GM19455 (cell line): ENCODE results near the gene FAM111A.

Source experiments
- ATAC-seq: cut with Tn5 transposase; IDR thresholded peaks from one replicate; pipeline ENCODE4 v1.9.1; 2021; ENCODE audit not compliant: unreplicated experiment

The FAM111A gene

DNA sequence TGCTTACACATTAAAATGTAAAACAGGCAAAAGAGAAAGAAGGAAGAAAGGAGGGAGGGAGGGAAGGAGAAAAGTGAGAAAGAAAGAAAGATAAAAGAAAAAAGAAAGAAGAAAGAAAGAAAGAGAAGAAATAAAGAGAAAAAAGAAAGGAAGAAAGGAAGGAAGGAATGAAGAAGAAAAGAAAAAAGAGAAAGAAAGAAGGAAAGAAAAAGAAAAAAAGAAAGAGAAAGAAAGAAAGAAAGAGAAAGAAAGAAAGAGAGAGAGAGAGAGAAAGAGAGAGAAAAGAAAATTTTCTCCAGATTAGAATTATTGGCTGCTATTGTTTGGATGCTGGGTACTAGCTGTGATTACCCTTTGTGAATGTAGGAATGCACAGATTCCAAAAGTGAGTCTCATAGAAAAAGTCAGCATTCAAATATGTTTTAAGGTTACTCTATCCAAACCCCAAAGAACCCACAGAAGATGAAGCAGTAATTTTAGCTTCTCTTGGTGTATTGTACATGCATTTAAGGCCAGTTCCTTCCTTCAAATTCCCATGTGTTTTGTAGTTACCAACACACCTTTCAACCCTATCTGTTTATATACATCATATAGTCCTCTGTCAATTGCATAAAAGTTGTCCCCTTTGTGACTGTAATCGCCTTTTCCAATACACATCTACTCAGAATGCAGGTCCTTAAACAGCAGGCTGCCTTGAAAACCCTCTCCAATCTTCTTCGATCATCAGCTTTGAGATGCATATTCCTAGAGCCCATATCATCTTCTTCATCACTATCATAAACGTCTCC lies 789 bp upstream of the FAM111A start:
- no peak for ATAC-seq

- no peak for ATAC-seq
Observed at GRCh38 chr11:59144096-59144495, 1.4 kb downstream of the FAM111A start.

GRCh38 chr11:59144579-59145345 lies 2.1 kb downstream of the FAM111A start:
- ATAC-seq, result peak; percentile 70

DNA sequence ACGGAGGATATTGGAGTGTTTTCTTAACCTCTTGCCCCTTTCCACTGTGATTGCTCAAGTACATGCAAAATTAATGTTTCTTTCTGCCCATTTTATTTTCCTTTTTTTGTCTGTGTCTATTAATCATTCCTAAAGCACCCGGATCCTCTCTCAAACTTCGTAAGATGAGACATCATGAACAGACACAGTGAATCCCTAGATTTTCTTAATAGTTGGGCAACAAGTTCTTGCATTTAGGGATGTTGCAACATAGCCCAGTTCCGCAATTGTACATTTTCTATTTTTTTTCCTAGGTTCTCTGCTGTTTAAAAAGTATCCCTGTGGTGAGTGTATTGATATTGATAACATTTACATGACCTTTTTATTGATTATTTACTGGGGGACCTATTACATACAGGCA lies 2.9 kb downstream of the FAM111A start:
- no peak for ATAC-seq

GRCh38 chr11:59151761-59152160 lies 9.1 kb downstream of the FAM111A start:
- ATAC-seq, result peak; percentile 53

DNA sequence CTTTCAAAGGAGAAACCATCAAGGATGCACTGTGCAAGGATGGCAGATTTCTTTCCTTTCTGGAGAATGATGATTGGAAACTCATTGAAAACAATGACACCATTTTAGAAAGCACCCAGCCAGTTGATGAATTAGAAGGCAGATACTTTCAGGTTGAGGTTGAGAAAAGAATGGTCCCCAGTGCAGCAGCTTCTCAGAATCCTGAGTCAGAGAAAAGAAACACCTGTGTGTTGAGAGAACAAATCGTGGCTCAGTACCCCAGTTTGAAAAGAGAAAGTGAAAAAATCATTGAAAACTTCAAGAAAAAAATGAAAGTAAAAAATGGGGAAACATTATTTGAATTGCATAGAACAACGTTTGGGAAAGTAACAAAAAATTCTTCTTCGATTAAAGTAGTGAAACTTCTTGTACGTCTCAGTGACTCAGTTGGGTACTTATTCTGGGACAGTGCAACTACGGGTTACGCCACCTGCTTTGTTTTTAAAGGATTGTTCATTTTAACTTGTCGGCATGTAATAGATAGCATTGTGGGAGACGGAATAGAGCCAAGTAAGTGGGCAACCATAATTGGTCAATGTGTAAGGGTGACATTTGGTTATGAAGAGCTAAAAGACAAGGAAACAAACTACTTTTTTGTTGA lies 9.8 kb downstream of the FAM111A start:
- ATAC-seq, result peak; percentile 81

DNA sequence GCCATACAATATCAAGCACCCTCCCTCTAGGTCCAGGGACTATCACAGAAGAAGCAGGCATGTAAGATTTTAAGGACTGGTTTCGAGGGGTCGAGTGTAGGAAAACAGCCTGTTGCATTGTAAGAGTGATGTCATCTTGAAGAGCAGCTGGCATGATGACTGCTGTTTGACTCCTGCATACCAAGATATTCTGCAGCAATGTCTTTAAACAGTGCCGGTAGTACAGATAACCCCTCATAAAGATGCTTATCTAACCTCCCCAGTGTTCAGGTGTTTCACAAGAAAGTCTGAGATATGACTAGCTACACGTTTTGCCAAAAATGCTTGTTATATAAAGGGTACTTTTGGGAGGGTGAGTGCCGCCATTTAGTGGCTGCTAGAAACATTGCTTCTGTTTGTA lies 12.0 kb downstream of the FAM111A start:
- ATAC-seq, result no peak

GRCh38 chr11:59157433-59157832 lies 14.8 kb downstream of the FAM111A start:
- no peak for ATAC-seq

DNA sequence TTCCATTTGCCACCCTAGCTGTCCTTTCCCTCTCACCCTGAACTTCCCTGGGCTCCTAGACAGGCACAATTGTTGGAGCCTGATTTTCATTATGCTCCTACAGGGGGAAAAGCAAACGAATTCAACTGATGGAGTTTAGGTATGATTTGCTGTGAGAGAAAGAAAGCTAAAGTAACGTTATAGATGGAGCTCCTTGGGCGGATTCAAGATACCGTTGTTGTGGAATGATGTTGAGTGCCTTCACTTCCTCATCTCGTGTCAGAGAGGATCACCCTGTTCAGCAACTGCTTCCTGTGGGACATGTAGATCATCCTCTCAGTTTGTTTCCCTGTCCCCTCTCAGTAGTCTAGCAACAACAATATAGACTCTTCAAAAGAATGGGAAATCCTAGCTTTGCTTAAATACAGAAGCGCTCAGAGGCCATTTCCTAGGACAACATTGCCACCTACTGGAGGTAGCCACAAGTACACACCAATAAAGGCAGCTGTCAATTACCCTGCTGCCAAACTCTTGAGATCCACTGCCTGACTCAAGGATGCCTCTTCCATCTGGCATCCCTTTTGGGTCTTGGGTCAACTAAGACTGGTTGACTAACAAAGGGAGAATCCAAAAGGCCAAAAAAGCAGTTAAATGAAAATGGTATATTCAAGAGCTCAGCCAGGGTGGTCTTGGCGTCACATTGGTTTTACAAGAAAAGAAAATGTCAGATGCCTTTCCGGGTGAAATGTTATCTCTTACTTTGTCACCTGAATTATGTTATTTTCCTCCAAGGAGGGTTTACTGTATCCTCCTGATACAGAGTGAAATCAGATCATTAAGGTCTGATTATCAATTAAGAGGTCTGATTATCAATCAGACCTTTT lies 15.8 kb downstream of the FAM111A start:
- peak; percentile 84 for ATAC-seq

DNA sequence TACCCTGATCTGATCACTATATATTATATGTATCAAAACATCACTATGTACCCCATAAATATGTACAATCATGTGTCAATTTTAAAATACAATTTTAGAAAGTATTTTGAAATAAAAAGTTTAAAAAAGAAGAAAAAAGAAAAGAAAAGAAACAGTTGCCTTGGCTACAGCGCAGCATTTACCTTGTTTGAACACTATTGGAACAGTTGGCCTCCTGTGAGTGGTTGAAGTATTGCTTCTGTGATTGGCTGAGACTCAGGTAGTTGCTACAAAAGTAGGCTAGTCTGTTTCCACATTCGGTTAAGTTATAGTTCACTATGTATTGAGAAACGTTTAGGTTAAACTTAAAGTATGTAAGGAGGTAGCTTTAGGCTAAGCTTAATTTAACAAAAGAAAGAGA lies 21.4 kb downstream of the FAM111A start:
- ATAC-seq, result no peak

DNA sequence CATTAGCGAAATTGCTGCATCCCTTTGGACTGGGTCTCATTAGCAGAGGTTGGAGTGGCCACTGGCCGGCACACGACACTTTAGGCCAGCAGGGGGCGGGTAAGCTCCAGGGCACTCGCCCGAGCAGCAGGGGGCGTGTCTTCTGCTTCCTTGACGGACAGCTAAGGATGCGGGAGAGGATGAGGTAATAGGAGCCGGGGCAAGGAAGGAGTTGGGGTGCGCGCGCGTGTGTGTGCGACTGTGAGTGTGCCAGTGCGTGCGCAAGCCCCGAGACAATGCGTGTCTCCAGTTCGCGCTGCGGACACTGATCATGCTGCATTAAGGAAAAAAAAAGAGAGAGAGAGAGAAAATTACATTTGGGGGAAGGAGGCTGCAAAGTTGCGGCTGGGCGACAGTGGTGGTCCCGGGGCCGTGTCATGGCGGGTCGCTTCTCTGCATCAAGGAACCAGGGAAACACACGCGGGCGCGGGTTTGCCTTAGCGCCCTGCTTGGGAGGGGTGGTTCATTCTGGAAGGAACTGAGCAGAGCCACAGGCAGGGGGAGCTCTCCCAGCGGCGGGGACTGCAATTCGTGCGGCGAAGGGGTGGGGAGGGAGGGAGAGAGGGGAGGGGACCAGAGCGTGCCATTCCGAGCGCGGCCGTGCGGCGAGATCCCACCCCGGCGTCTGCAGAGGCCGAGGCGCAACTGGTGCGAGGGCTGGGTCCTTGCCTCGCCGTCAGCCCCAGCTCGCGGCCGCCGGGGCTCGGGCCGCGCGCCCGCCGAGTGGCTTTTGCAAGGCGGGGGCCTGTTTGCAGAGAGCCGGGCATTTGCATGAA lies 29.1 kb downstream of the FAM111A start, which contains the start of gene DTX4:
TSS of gene DTX4 (plus strand) at position 625 of the 815 bp plus-strand sequence. CDS start 464 bp downstream, outside the sequence.
- ATAC-seq, result peak; percentile 82

- ATAC-seq, result peak; percentile 34
Observed at GRCh38 chr11:59172345-59173079, 29.9 kb downstream of the FAM111A start.

GRCh38 chr11:59173080-59173963 lies 30.7 kb downstream of the FAM111A start:
- ATAC-seq, result no peak

- ATAC-seq, result no peak
Observed at GRCh38 chr11:59173964-59174663, 31.5 kb downstream of the FAM111A start.

GRCh38 chr11:59174664-59175033 lies 32.0 kb downstream of the FAM111A start:
- ATAC-seq, result no peak

DNA sequence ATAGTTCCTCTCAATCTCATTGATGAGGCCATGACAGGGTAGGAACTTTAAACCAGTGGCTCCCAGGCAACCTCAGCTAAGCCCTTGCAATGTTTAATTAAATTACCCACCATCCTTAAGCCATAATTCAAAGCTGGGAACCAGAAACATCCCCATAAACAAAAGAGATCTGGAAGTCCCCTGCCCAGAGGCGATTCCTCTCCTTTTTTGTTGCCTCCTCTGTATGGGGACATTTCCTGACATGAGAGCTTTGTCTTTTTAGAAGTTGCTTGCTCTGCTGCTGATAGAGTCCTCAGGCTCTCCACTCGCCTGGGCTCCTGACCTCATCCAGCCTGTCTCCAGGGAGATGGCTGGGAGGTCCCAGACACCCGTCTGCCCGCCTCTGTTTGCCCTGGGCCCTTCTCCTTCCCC lies 32.4 kb downstream of the FAM111A start:
- ATAC-seq, result no peak

DNA sequence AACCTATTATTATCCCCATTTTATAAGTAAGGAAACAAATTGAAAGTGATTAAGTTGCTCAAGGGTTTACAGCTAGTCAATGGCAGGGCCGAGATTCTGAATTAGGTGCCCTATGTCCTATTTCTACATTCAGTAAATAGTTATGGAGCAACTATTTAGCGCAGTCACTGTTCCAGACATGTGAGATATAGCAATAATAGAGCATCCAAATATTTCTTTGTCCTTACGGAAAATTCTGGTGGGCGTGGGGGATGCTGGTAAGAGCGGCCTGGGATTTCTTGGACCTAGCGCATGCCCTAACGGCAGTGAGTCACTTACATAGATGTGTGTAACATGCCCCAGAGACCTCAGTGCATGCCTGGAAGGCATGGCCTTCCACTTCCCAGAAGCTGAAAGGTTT lies 33.7 kb downstream of the FAM111A start:
- no peak for ATAC-seq

GRCh38 chr11:59178402-59178801 lies 35.7 kb downstream of the FAM111A start:
- ATAC-seq, result no peak
